GM08714 (cell line): Measurements from ENCODE around the gene PUM1.

Experiments used
- H3K4me3 ChIP-seq: fragments of 200-500 bp; sonication (Bioruptor generic); 2 replicates; pipeline ENCODE4 v1.5.1; 2014; ENCODE audit warnings: mild to moderate bottlenecking, low read length, inconsistent platforms
- ZNF274 ChIP-seq: IDR thresholded peaks from 2 replicates; pipeline ENCODE4 v1.6.1; 2012; ENCODE audit warnings: mild to moderate bottlenecking, low read depth, low read length

The PUM1 gene

DNA sequence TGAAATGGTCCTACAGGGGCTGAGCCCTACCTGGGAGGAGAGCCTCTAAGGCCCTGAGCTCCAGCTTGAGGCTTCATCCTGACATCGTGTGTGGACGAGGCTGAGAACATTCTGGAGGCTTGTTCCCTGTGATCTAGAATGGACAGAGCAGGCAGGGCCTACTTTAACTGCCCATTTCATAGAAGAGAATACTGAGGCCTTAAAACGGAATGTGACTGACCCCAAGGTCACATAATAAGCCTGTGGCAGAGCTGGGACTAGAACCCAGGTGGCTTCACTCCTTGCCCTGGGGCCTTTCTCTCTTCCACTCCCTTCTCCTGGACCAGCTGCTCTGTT is 151.0 kb downstream of the PUM1 start:
- TF ChIP-seq ZNF274, result no peak

DNA sequence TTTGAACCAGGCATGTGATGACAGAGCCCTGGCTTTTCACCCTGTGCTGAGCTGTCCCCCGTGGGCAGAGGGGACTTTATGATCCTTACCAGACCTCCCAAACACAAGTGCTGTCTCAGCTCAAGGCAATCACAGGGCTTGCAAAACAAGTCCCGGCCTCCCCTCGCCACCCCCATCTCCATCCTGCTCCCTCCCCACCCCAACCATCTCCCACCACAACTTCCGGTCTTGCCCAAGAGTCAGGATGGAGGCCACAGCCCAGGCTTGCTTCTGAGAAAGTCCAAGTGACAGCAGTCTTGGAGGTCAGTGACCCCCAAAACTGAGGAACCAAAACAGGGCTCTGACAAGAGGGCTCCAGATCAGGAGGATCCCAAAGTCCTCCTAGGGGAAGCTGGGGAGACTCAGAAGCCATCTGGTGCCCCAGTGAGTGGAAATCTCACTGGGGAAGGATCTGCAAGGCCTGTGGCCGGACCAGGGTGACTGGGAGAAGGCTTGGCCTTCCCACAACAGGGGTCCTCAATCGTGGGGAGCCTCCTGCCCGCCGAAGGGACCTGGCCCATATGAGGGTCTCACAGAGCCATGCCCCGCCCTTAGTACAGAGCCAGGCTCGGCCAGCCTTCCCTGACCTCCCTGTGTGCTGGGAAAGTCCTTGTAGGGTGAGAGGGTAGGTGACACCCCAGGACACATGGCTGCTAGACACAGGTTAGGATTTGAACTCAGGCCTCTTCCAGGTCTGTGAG is 152.4 kb downstream of the PUM1 start:
- H3K4me3 ChIP-seq, result no peak overlapping the region

More for the DNA sequence above, 151.0 kb downstream of the PUM1 start:
- no peak overlapping the region for H3K4me3 ChIP-seq

DNA sequence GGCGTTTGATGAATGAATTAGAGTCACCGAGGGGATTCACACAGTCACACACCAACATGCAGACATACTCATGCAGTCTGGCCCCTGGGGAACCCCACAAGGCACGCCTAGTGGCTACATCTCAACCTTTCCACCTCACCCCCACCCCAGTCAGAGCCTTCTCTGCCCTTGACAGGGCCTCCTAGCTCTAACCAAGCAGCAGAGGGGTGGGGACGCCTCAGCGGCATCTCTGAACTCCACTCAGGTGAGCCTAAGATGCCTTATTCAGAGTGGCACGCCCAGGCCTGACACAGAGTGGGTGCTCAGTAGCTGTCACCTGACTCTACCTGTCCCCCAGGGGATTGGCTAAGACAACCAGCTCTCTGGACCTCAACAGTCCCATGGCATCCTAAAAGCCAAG is 153.3 kb downstream of the PUM1 start:
- TF ChIP-seq ZNF274, result no peak
- H3K4me3 ChIP-seq, result no peak overlapping the region

More for the DNA sequence above, 152.4 kb downstream of the PUM1 start:
- no peak for TF ChIP-seq ZNF274

DNA sequence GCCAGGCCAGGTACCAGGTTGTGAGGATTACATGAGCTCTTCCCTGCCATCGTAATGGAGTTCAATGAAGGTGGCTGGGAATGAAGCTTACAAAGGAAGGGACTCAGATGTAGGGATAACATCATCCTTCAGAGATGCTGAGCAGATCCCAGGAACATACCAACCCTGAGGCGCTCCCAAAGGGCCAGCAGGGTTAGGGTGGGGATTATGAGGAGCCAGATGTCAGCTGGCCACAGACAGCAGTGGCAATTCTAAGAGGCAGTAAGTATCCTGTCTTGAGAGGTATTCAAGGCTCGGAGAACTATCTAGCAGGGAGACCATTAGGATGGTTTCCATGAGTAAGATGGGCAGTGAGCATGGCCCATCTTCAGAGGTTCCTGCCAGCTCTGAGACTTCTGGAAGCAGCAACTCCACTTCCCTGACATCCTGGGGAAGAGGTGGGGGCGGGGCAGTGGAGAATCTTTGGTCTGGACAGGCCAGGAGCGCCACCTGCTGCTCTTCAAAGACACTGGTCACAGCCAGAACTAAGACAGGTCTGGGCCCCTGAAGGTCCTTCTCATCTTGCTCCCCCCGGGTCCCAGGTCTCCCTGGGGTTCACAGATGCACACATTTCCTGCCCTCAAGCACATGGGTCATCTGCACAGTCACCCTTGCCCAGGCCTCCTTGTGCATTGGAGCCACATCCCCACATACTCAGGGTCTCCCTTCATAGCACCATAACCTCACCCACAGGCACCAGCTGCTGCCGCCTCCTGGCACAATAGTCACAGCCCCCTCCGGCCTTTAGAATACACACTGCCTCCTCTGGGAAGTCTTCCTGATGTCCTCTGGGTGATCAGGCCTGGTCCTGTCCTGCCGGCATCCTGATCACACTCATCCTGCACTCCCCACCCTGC is 154.2 kb downstream of the PUM1 start:
- no peak for TF ChIP-seq ZNF274
- no peak overlapping the region for H3K4me3 ChIP-seq

DNA sequence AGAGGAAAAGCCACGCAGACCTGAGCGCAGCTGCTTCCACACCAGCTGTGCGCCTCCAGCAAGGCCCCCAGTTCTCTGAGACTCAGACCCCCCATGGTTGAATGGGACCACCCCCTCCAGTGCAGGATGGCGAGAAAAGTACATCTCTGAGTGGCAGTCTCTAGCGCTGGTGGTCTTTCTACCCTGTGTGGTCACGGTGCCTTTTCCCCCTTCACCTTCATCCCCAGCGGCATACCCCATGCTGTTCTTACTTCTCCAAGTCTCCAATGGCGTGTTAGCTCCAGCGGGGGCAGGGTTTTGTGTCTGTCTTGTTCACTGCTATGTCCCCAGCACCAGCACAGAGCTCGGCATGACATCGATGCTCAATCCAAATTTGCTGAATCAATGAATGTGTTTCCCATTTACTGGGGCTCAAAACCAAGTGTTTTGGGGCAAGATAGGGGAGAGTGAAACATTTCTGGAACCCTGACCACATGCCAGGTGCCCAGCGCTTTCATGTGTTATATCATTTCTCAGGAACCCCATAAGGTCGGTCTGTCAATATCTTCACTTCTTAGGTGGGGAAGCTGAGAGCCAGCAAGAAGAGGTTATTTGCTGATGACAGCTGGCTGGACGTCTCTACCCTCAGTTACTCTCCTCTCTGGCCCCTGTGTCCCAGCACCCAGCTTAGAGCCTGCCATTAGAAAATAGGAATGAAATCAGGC is 156.0 kb downstream of the PUM1 start:
- TF ChIP-seq ZNF274, result no peak
- no peak overlapping the region for H3K4me3 ChIP-seq

DNA sequence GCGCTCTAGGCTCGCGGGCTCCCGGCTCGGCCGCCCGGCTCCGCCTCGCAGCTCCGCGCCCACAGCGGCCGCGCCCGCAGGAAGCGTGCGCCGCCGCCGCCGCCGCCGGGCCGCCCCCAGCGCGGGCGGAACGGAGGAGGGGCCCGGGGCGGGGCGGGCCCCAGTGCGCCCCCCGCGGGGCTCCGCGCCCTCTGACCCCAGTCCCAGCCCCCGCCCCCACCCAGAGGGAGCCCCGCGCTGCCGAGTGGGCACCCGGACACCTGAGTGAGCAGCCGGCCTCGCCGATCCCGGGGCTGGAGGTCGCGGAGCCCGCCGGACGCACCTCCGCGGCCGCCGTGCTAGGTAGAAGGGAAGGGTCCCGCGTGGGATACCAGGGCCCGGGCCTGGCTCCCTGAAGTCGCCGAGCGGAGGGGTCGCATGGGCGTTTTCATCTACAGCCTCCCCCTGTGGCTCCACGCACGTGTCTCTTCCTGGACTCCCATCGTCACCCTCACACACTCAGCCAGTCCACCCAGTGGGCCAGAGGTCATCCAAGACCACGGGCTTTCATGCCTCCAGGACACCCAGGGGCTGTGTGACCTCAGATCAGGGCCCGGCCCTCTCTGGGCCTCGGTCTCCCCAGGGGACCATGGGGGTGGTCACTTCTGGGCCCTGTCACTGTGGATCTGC is 156.7 kb downstream of the PUM1 start, which contains the start of gene SDC3:
TSS of gene SDC3 (minus strand) at position 63 of the 669 bp plus-strand sequence. CDS start 172 bp downstream, outside the sequence.
- no peak for TF ChIP-seq ZNF274
- no peak within 1 kb of the TSS for H3K4me3 ChIP-seq

DNA sequence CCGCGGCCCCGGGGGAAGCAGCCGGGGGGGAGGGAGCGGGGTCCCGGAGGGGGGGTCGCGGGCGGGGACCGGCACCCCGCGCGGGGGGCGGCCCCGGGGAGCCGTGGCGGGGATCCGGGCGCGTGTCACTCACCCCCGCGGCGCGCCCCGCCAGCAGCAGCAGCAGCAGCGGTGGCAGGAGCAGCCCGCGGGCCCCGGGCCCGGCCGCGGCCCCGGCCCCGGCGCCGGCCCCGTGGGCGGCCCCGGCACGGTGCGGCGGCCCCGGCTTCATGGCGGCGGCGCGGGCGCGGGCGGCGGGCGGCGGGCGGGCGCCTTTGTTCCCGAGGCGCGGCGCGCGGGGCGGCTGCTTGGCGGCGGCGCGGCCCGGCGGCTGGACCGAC is 157.2 kb downstream of the PUM1 start:
- no peak overlapping the region for H3K4me3 ChIP-seq
- no peak for TF ChIP-seq ZNF274

DNA sequence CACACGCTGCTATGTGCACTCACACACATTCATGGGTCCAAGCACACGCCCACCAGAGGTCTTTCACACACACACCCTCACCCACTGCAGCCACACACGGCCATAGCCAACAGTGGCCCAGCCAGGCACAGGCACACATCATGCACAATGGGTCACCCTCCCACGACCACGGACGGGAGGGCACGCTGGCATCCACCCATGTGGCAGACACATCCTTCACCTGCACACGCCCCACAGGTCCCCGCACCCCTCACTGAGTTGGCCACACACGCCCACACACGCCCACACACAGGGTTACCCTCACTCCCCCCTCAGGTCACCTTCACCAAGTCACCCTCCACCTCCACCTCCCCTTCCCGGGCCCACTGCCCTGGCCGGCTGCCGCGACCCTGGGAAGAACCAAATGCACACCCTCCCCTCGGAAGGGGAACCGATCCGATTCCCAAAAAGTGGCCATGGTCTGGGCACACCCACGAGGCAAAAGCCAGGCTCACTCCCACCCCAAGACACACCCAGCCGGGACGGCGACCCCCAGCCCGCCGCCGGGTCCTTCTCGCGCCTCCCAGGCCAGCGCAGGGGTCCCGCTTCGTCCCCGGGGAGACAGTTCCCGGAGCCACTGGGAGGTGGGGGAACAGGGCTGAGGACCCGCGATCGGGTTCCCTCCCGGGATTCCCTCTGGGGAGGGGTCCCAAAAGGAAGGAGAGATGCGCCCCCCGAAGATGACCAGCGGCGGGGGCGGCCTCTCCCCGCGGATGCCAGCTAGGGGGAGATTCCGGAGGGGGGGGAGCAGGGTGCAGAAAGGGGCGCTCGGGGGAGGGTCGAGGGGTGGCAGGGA is 157.8 kb downstream of the PUM1 start:
- no peak overlapping the region for H3K4me3 ChIP-seq

DNA sequence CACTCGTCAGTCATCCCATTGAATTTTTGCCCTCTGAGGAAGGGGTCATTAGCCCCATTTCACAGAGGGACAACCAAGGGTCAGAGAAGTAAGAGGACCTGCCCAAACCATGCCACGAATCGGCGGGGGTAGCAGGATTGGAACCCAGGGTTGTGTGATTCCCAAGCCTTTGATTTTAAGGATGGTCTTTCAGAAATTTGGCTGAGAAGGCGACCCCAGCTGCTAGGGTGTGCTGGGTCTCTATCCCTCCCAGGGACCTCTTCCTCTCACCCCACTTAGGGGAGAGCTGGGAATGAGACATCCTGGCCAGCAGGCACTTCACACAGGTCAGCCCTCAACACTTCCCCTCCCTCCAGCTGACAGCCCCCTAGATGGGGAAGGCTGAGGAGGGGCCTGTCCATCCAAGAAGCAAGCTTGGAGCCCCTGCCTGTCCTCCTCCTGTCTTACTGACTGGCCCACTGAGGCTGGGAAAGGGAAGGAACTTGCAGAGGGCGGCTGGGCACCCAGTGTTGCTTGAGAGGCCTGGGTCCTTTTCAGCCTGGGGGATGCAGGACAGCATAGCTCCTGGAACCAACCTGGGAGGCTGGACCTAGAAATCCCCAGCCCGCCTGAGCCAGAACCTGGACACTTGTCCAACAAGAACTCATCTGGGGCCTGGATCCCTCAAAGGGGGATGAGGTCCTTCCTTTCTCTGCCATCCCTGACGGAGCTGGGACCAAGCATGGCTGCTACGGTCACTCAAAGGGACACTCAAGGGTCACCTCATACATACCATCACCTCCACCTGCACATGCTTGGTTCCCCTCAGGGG is 158.7 kb downstream of the PUM1 start:
- H3K4me3 ChIP-seq, result no peak overlapping the region
- TF ChIP-seq ZNF274, result no peak

More for the DNA sequence above, 157.8 kb downstream of the PUM1 start:
- no peak for TF ChIP-seq ZNF274

DNA sequence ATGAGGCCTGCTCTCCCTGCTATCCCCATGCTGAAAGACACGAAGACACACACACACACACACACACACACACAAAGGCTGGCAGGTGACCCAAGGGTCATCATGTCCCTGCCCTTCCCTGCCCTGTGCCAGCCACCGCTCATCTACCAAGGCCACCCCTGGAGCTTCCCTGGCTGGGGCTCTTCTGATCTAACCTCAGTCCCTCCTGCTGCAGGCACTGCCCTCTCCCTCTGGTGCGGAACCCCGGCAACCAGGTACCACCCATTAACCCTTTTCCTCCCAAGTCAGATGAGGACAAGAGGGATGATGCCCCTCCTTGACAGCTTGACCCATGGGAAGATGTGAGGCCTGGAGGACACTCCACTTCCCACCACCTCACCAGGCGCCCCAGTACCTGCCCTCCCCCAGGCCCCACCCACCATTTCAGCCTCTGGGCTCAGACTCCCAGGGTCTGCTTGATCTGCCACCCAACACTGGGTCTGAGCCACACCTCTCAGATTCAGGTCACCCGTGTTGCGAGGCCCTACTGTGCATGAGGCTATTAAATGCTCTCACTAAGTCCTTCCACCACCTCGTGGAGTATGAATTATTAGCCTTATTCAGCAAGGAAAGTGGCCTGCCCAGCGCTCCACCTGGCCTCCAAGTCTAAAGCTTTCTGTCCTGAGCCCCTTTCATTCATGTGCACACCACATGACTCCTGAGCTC is 159.4 kb downstream of the PUM1 start:
- TF ChIP-seq ZNF274, result no peak
- no peak overlapping the region for H3K4me3 ChIP-seq

DNA sequence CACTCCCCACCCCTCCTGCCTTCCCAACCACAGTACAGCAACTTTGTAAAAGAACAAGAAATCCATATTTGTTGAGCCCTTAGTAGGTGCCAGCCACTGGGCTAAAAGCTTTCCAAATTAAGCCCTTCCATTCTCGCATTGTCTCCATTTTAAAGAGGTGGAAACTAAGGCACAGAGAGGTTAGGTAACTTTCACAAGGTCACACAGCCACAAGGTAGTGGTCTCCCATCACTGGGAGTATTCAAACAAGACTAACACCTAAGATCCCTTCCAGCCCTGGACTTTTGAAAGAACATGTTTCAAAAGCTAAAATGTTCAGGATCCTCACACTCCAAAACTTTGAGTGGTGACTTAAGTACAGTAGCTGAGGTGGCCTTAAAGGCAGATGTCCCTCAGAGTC is 160.1 kb downstream of the PUM1 start:
- no peak for TF ChIP-seq ZNF274
- H3K4me3 ChIP-seq, result no peak overlapping the region

DNA sequence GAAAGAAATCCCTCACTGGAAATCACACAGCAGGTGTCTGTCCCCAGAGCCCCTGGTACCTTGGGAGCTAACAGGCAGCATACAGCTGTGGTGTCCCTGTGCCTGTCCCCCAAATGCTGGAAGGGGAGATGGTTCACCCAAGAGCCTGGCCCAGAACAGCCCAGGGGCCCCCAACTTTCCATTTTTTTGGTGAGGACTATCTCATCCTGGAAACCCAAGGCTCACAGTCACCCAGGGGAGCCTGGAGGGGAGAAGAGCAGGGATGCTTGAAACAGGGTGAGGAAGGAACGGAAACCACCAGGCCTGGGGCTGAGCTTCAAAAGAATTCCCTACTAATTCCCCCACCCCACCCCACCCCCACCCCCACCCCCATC is 160.6 kb downstream of the PUM1 start:
- no peak overlapping the region for H3K4me3 ChIP-seq
- TF ChIP-seq ZNF274, result no peak
